ENCODE results near the gene CPLX3.

CPLX3 gene

GRCh38 chr15:74850393-74850792 is 24.0 kb downstream of the CPLX3 start:
- no peak for DNase-seq

- DNase-seq, result no peak
Observed at GRCh38 chr15:74851960-74852359, 25.5 kb downstream of the CPLX3 start.

- no peak for DNase-seq
Observed at GRCh38 chr15:74854453-74855022, 28.1 kb downstream of the CPLX3 start.

GRCh38 chr15:74855857-74856256 is 29.4 kb downstream of the CPLX3 start:
- no peak for DNase-seq

- DNase-seq, result no peak
Observed at GRCh38 chr15:74856537-74856936, 30.1 kb downstream of the CPLX3 start.

- DNase-seq, result peak; percentile 73
Observed at GRCh38 chr15:74857082-74857655, 30.7 kb downstream of the CPLX3 start.

GRCh38 chr15:74857671-74858368 is 31.4 kb downstream of the CPLX3 start:
- DNase-seq, result no peak

- DNase-seq, result no peak
Observed at GRCh38 chr15:74858369-74858740, 31.9 kb downstream of the CPLX3 start.

- no peak for DNase-seq
Observed at GRCh38 chr15:74863239-74864056, 37.0 kb downstream of the CPLX3 start.

- no peak for DNase-seq
Observed at GRCh38 chr15:74864296-74864695, 37.9 kb downstream of the CPLX3 start.

- DNase-seq, result no peak
Observed at GRCh38 chr15:74865316-74865715, 38.9 kb downstream of the CPLX3 start.

- DNase-seq, result no peak
Observed at GRCh38 chr15:74866090-74866489, 39.7 kb downstream of the CPLX3 start.

- DNase-seq, result no peak
Observed at GRCh38 chr15:74867466-74868038, 41.1 kb downstream of the CPLX3 start.

- DNase-seq, result no peak
Observed at GRCh38 chr15:74868059-74868458, 41.6 kb downstream of the CPLX3 start.

GRCh38 chr15:74869372-74869725 is 42.9 kb downstream of the CPLX3 start:
- no peak for DNase-seq

- no peak for DNase-seq
Observed at GRCh38 chr15:74869726-74870407, 43.4 kb downstream of the CPLX3 start.

GRCh38 chr15:74870436-74871215 is 44.2 kb downstream of the CPLX3 start:
- DNase-seq, result no peak

GRCh38 chr15:74872702-74873035 is 46.2 kb downstream of the CPLX3 start:
- no peak for DNase-seq

- peak; percentile 80 for DNase-seq
Observed at GRCh38 chr15:74873036-74873755, 46.8 kb downstream of the CPLX3 start, which contains the start of gene SCAMP2. Gene SCAMP2 (minus strand): TSS chr15:74873365. CDS start chr15:74873255, 110 bp downstream.

- DNase-seq, result no peak
Observed at GRCh38 chr15:74873756-74874424, 47.5 kb downstream of the CPLX3 start.

GRCh38 chr15:74878273-74878672 is 51.8 kb downstream of the CPLX3 start:
- no peak for DNase-seq

All from NCI-H2029 (cell line).